Skeletal muscle satellite cell (primary cell): ENCODE measurements around the gene CEBPZ.

Experiments
- H3K27me3 ChIP-seq: 2 replicates; pipeline ENCODE4 v1.7.0; 2013; ENCODE audit warnings: low read length; ENCODE audit not compliant: control insufficient read depth, insufficient read depth
- H3K36me3 ChIP-seq: 2 replicates; pipeline ENCODE4 v1.7.0; 2013; ENCODE audit warnings: mild to moderate bottlenecking, control low read depth, low read length; ENCODE audit not compliant: insufficient read depth
- H3K4me1 ChIP-seq: 2 replicates; pipeline ENCODE4 v1.7.0; 2013; ENCODE audit warnings: low read length; ENCODE audit not compliant: control insufficient read depth, insufficient read depth
- H3K4me2 ChIP-seq: 2 replicates; pipeline ENCODE4 v1.7.0; 2013; ENCODE audit warnings: mild to moderate bottlenecking, low read length
- H3K4me3 ChIP-seq: 2 replicates; pipeline ENCODE4 v1.7.0; 2013; ENCODE audit warnings: low read length
- H3K9ac ChIP-seq: 2 replicates; pipeline ENCODE4 v1.7.0; 2013; ENCODE audit warnings: mild to moderate bottlenecking, low read depth, low read length, moderate library complexity
- H3K9me3 ChIP-seq: replicated peaks from 2 replicates; pipeline ENCODE4 v1.7.0; 2013; ENCODE audit warnings: mild to moderate bottlenecking, control low read depth, low read length

CEBPZ gene

GRCh38 chr2:37191747-37192146, 39.6 kb downstream of the CEBPZ start:
- Histone ChIP-seq H3K9ac (no peak overlapping the region), H3K4me2 (no peak overlapping the region), H3K9me3 (no peaks in the 10 kb centered on the region), H3K4me1 (peaks cover 12% of the 10 kb centered on the region), H3K27me3 (no peaks in the 10 kb centered on the region), H3K36me3 (no peaks in the 10 kb centered on the region), H3K4me3 (no peak overlapping the region)

GRCh38 chr2:37191253-37191652, 40.1 kb downstream of the CEBPZ start:
- no peaks in the 10 kb centered on the region for H3K9me3 ChIP-seq

GRCh38 chr2:37190290-37190689, 41.1 kb downstream of the CEBPZ start:
- no peaks in the 10 kb centered on the region for H3K36me3 ChIP-seq
- no peak overlapping the region for H3K4me2 ChIP-seq
- no peak overlapping the region for H3K9ac ChIP-seq
- H3K27me3 ChIP-seq, result peaks cover 7% of the 10 kb centered on the region
- no peak overlapping the region for H3K4me3 ChIP-seq
- no peaks in the 10 kb centered on the region for H3K9me3 ChIP-seq
- peaks cover 10% of the 10 kb centered on the region for H3K4me1 ChIP-seq

More at GRCh38 chr2:37191253-37191652, 40.1 kb downstream of the CEBPZ start:
- Histone ChIP-seq H3K4me3 (no peak overlapping the region), H3K36me3 (no peaks in the 10 kb centered on the region), H3K4me1 (peaks cover 12% of the 10 kb centered on the region), H3K27me3 (peaks cover 1% of the 10 kb centered on the region), H3K9ac (no peak overlapping the region), H3K4me2 (no peak overlapping the region)

- no peak overlapping the region for H3K4me2 ChIP-seq
- no peak overlapping the region for H3K9ac ChIP-seq
- H3K4me1 ChIP-seq, result peaks cover 10% of the 10 kb centered on the region
- H3K4me3 ChIP-seq, result no peak overlapping the region
- H3K27me3 ChIP-seq, result peaks cover 7% of the 10 kb centered on the region
- H3K36me3 ChIP-seq, result no peaks in the 10 kb centered on the region
- H3K9me3 ChIP-seq, result no peaks in the 10 kb centered on the region
These were observed 41.8 kb downstream of the CEBPZ start for GRCh38 chr2:37189452-37190153.

- H3K9ac ChIP-seq, result no peak within 1 kb of the TSS
These were observed 42.8 kb downstream of the CEBPZ start, which contains the start of gene SULT6B1 for GRCh38 chr2:37188570-37188969. Gene SULT6B1, minus strand, starts transcription at chr2:37188670. Its CDS starts 30 bp downstream, at chr2:37188640.

GRCh38 chr2:37181726-37182684, 49.4 kb downstream of the CEBPZ start:
- H3K4me1 ChIP-seq, result no peaks in the 10 kb centered on the region
- H3K4me3 ChIP-seq, result no peak overlapping the region
- H3K36me3 ChIP-seq, result no peaks in the 10 kb centered on the region
- H3K27me3 ChIP-seq, result peaks cover 23% of the 10 kb centered on the region
- no peaks in the 10 kb centered on the region for H3K9me3 ChIP-seq
- no peak overlapping the region for H3K9ac ChIP-seq
- H3K4me2 ChIP-seq, result no peak overlapping the region

More at GRCh38 chr2:37188570-37188969, 42.8 kb downstream of the CEBPZ start, which contains the start of gene SULT6B1:
- Histone ChIP-seq H3K4me1 (peaks cover 10% of the 10 kb centered on the region), H3K4me3 (no peak within 1 kb of the TSS), H3K27me3 (peaks cover 7% of the 10 kb centered on the region), H3K9me3 (no peaks in the 10 kb centered on the region), H3K4me2 (no peak within 1 kb of the TSS), H3K36me3 (no peaks in the 10 kb centered on the region)

- no peak overlapping the region for H3K4me2 ChIP-seq
- H3K9ac ChIP-seq, result no peak overlapping the region
- H3K4me3 ChIP-seq, result no peak overlapping the region
- no peaks in the 10 kb centered on the region for H3K36me3 ChIP-seq
- H3K9me3 ChIP-seq, result no peaks in the 10 kb centered on the region
- peaks cover 16% of the 10 kb centered on the region for H3K27me3 ChIP-seq
- no peaks in the 10 kb centered on the region for H3K4me1 ChIP-seq
These were observed 50.8 kb downstream of the CEBPZ start for GRCh38 chr2:37180640-37181039.

GRCh38 chr2:37180006-37180639, 51.3 kb downstream of the CEBPZ start:
- no peaks in the 10 kb centered on the region for H3K36me3 ChIP-seq
- no peaks in the 10 kb centered on the region for H3K9me3 ChIP-seq
- no peak overlapping the region for H3K4me2 ChIP-seq
- no peak overlapping the region for H3K9ac ChIP-seq
- H3K4me1 ChIP-seq, result no peaks in the 10 kb centered on the region
- H3K4me3 ChIP-seq, result no peak overlapping the region
- peaks cover 16% of the 10 kb centered on the region for H3K27me3 ChIP-seq

GRCh38 chr2:37173741-37174140, 57.7 kb downstream of the CEBPZ start:
- H3K9ac ChIP-seq, result no peak overlapping the region
- H3K4me1 ChIP-seq, result no peaks in the 10 kb centered on the region
- H3K4me2 ChIP-seq, result no peak overlapping the region
- peaks cover 4% of the 10 kb centered on the region for H3K27me3 ChIP-seq
- no peaks in the 10 kb centered on the region for H3K36me3 ChIP-seq
- no peak overlapping the region for H3K4me3 ChIP-seq
- no peaks in the 10 kb centered on the region for H3K9me3 ChIP-seq

GRCh38 chr2:37171624-37171950, 59.8 kb downstream of the CEBPZ start:
- Histone ChIP-seq H3K4me3 (no peak overlapping the region), H3K36me3 (no peaks in the 10 kb centered on the region), H3K4me2 (no peak overlapping the region), H3K27me3 (no peaks in the 10 kb centered on the region), H3K9ac (no peak overlapping the region), H3K9me3 (no peaks in the 10 kb centered on the region), H3K4me1 (peaks cover 5% of the 10 kb centered on the region)

GRCh38 chr2:37168217-37168981, 63.0 kb downstream of the CEBPZ start:
- Histone ChIP-seq H3K36me3 (no peaks in the 10 kb centered on the region), H3K4me3 (no peak overlapping the region), H3K27me3 (no peaks in the 10 kb centered on the region), H3K9me3 (no peaks in the 10 kb centered on the region), H3K4me2 (no peak overlapping the region), H3K9ac (no peak overlapping the region), H3K4me1 (peaks cover 5% of the 10 kb centered on the region)
